ENCODE data around the gene MMP7.

The MMP7 gene, protein sequence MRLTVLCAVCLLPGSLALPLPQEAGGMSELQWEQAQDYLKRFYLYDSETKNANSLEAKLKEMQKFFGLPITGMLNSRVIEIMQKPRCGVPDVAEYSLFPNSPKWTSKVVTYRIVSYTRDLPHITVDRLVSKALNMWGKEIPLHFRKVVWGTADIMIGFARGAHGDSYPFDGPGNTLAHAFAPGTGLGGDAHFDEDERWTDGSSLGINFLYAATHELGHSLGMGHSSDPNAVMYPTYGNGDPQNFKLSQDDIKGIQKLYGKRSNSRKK

DNA sequence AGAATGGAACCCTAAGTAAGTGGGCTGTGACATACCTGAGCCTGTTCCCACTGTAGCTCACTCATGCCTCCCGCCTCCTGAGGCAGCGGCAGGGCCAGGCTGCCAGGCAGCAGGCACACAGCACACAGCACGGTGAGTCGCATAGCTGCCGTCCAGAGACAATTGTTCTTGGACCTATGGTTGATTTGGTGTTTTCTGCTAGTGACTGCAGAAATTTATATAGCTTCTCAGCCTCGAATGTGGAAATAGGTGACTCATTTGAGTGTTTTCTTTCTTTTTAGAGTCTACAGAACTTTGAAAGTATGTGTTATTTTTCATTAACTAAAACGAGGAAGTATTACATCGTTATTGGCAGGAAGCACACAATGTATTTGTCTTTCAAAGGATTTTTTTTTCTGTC lies at the start of gene MMP7:
MMP7 (minus strand) TSS at position 190 of the 400 bp plus-strand sequence; CDS start at position 143, 47 bp downstream.
- DNase-seq (ENCODE audit: extremely low read depth, low read depth) = no peak
- TF ChIP-seq, protein P1, sequence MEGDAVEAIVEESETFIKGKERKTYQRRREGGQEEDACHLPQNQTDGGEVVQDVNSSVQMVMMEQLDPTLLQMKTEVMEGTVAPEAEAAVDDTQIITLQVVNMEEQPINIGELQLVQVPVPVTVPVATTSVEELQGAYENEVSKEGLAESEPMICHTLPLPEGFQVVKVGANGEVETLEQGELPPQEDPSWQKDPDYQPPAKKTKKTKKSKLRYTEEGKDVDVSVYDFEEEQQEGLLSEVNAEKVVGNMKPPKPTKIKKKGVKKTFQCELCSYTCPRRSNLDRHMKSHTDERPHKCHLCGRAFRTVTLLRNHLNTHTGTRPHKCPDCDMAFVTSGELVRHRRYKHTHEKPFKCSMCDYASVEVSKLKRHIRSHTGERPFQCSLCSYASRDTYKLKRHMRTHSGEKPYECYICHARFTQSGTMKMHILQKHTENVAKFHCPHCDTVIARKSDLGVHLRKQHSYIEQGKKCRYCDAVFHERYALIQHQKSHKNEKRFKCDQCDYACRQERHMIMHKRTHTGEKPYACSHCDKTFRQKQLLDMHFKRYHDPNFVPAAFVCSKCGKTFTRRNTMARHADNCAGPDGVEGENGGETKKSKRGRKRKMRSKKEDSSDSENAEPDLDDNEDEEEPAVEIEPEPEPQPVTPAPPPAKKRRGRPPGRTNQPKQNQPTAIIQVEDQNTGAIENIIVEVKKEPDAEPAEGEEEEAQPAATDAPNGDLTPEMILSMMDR (IDR thresholded peaks at IDR 0.05; ENCODE audit: low read depth, low read length) = no peak

DNA sequence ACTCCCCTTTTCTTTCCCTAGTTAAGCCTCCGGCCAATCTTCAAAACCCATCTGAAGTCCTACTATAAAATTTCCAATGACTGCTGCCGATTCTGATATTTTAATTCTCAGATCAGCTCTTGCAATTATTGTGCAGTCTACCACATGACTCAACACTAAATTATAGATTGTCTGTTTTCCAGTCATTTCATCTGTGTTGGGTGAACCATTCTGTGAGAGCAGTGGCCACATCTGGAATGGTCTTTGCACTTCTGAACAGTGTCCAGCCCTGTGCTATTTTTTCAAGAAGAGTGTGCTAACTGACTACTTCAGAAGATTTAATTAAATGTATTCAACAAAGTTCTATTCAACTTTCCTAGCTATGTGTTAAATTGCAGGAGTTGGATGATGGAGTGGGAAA lies 47.2 kb upstream of the MMP7 start:
- TF ChIP-seq, protein P1 (IDR thresholded peaks at IDR 0.05; ENCODE audit: low read depth, low read length) = no peak
- DNase-seq (ENCODE audit: extremely low read depth, low read depth) = no peak

DNA sequence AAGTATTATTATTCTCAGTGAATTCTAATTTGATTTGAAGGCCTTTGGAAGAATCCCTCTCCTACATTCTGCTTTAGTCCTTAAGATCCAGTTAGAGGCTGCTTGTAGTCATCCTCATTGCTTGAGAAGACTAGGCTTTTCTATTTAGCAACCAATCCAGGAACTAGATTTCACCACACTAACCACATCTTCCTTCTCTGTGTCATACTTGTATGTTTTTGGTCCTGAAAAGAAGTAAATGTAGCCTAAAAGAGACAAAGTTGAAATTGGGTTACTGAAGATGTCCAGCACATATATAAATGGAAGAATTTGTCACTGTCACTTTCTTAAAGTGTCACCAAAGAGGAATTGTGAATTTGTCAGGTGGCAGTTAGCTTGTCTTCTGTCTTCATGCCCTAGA lies 46.6 kb upstream of the MMP7 start:
- no peak for DNase-seq (ENCODE audit: extremely low read depth, low read depth)
- TF ChIP-seq, protein P1 (IDR thresholded peaks at IDR 0.05; ENCODE audit: low read depth, low read length) = no peak

DNA sequence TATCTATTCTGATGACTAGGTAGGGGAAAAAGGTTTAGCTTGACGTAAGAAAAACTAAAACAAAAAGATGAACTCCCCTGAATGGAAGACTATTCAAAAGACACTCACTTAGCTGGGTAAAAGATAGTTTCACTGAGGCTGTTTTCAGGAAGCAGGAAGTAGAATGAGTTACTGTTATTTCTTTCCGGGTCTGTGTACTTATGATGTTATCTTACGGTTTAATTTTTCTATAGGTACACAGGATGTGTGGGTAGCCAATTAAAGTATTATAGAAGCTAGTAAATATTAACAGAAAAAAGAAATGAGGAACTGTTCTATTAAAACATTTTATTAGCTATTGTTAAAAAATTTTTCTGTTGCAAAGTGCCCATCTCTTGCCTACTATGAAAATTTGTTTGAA lies 45.8 kb upstream of the MMP7 start:
- TF ChIP-seq, protein P1 (IDR thresholded peaks at IDR 0.05; ENCODE audit: low read depth, low read length) = no peak
- no peak for DNase-seq (ENCODE audit: extremely low read depth, low read depth)

DNA sequence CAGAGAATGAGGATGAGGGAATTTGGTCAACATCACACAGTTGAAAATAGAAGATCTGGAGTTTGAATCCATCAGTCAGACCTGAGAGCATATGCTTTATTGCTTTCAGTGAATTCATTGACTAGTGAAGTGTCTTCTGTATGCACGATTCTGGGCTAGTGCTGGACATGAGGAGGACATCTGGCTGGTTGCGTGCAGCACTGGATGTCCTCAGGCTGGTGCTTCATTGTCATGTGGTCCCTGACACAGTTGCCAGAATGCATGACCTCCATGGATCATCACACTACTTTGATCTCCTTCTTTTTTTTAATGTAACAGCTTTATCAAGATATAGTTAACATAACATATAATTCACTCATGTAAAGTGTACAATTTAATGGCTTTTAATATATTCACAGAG lies 44.5 kb upstream of the MMP7 start:
- TF ChIP-seq, protein P1 (IDR thresholded peaks at IDR 0.05; ENCODE audit: low read depth, low read length) = no peak
- no peak for DNase-seq (ENCODE audit: extremely low read depth, low read depth)

DNA sequence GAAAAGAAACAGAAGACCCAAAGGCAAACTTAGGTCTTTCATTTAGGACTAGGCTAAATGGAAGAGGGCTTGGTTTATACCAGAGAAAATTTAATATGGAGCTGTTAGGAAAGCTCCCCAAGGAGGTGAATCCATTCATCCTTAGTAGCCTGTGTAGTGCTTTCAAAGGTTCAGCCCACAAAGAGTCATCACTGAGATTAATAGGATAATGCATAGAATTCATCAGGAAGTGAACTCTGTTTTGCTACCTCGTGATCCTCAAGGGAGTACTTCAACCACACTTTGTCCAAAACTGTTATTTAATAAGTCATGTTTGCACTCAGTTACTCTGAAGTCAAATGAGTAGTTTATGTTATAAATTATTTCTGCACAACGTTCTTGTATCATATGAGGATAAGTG lies 43.3 kb upstream of the MMP7 start:
- TF ChIP-seq, protein P1 (IDR thresholded peaks at IDR 0.05; ENCODE audit: low read depth, low read length) = no peak
- DNase-seq (ENCODE audit: extremely low read depth, low read depth) = no peak

DNA sequence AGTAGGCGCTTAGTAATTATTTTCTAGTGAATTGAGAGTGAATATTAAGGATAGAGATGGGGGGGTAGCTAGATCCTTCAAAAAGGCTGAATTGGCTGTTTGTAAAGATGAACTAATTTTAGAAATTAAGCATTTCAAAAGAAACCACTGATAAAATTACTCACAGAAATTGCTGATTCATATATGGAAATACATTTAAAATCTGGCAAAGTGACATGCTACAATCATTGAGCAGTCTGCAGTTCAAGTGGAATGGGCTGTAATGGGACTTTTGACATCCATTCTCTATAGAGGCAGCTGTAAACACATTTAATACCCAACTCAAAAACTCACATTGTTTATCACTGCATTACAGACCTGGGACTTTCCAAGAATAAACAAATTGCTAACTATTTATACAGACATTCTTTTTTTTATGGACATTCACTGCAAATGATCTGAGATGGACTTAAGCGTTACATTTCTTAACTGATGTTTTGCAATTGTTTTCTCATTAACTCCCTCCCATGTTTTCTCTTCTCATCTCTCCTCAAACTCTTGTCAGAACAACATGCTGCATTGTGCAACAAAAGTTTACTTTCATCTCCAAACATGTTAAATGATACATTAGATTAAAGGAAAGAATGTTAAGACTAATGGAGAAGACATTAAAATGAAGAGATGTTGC lies 42.1 kb upstream of the MMP7 start:
- DNase-seq (ENCODE audit: extremely low read depth, low read depth) = no peak

More for the DNA sequence above, 42.1 kb upstream of the MMP7 start:
- TF ChIP-seq, protein P1 (IDR thresholded peaks at IDR 0.05; ENCODE audit: low read depth, low read length) = no peak

All from AG09319 (cell line).